Gastroesophageal sphincter (tissue), 3 donors: ENCODE data around the gene SLC38A3.

Experiments
- EP300 ChIP-seq: sonication (generic); formaldehyde crosslinking; IDR thresholded peaks from one replicate; pipeline ENCODE4 v1.6.1; 2017; ENCODE audit warnings: antibody characterized with exemption, mild to moderate bottlenecking
- POLR2AphosphoS5 ChIP-seq: sonication (generic); formaldehyde crosslinking; IDR thresholded peaks from one replicate; pipeline ENCODE4 v1.6.1; 2017; ENCODE audit warnings: antibody characterized with exemption
- TF ChIP-seq, protein P1 (sequence below), 4 experiments: fragments of 200-600 bp in 2 of 4; fragments of 450-650 bp in 2 of 4; sonication (generic) in 1 of 4; IDR thresholded peaks; one replicate each; pipeline ENCODE4 v1.5.1; 2017 to 2019; ENCODE audit warnings: antibody characterized with exemption in 4 of 4, mild to moderate bottlenecking in 2 of 4, moderate library complexity in 2 of 4

DNA sequence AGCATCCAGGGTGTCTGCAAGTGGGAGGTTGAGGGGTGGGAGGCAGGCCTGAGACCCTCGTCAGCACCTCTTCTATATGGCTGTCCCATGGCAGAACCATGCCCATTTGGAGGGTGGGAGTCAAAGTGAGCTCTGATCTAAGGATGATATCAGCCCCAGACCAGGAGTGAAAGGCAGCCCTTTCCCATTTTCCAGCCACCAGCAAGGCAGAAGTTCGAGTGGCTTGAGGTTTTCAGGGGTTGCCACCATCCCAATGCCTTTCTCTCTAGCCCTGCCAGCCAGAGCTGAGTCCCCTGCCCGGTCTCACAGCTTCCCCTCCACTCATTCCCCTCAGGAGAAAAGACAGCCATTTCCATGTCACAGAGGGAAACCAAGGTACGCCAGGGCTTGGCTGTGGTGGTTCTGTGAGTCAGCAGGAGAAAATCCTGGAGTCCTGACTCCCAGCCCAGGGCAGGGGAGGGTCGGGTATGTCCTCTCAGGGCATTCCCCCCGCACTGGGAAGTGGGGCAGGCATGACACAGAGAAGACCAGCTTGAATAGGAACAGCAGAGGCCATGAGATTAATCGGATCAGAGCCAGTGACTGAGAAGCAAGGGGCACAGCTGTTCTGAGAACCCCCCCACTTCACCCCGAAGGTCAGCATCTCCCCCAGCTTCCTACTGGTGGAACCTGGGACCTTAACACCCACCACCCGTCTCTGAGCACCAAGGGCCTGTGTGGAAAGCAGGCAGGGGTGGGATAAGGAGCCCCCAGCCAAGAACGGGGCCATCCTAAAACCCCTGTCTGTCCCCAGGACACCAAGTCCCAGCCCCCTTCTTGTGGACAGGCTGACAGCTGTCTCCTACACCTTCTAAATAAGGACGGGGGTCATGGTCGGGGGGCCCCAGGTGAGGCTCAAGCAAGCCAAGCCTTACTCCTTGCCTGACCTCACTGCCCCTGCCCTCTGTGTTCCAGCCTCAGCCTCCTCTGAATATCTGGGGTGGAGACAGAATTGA is 965 bp upstream of the SLC38A3 start:
- TF ChIP-seq EP300, result no peak
- TF ChIP-seq, protein P1, sequence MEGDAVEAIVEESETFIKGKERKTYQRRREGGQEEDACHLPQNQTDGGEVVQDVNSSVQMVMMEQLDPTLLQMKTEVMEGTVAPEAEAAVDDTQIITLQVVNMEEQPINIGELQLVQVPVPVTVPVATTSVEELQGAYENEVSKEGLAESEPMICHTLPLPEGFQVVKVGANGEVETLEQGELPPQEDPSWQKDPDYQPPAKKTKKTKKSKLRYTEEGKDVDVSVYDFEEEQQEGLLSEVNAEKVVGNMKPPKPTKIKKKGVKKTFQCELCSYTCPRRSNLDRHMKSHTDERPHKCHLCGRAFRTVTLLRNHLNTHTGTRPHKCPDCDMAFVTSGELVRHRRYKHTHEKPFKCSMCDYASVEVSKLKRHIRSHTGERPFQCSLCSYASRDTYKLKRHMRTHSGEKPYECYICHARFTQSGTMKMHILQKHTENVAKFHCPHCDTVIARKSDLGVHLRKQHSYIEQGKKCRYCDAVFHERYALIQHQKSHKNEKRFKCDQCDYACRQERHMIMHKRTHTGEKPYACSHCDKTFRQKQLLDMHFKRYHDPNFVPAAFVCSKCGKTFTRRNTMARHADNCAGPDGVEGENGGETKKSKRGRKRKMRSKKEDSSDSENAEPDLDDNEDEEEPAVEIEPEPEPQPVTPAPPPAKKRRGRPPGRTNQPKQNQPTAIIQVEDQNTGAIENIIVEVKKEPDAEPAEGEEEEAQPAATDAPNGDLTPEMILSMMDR (IDR thresholded peaks at IDR 0.05), result no peak
- TF ChIP-seq POLR2AphosphoS5, result no peak
